ENCODE results near the gene TIMP2. TPM values are rescaled to one million over a fixed set of nuclear protein-coding genes. Genes with fewer than 3 reads are reported as not detected.

TIMP2 gene
- total and polyA plus RNA-seq, 2 experiments from 2014 or later, result 20.9 to 63.3 TPM

GRCh38 chr17:78864117-78864516, 61.1 kb downstream of the TIMP2 start:
- no peaks in the 10 kb centered on the region for H3K36me3 ChIP-seq (replicated peaks; ENCODE audit: insufficient read depth, low read depth)
- H3K4me3 ChIP-seq, result no peak overlapping the region
- H3K9me3 ChIP-seq (ENCODE audit: low read depth), result no peaks in the 10 kb centered on the region
- TF ChIP-seq CTCF (IDR thresholded peaks at IDR 0.05; ENCODE audit: poor library complexity) (no peak), EZH2 (IDR thresholded peaks at IDR 0.05; ENCODE audit: borderline replicate concordance) (no peak), EZH2phosphoT487 (IDR thresholded peaks at IDR 0.05; ENCODE audit: low read depth, severe bottlenecking, unreplicated experiment) (no peak)
- no peak overlapping the region for H3K27ac ChIP-seq
- 91% methylated on average over 1 of the region's 1 CpG for WGBS (ENCODE audit: low lambda C conversion rate, missing lambda C conversion rate)
- H3K27me3 ChIP-seq, result no peaks in the 10 kb centered on the region
- H4K20me1 ChIP-seq (ENCODE audit: insufficient read depth, poor library complexity, severe bottlenecking), result no peaks in the 10 kb centered on the region
- no peak overlapping the region for H2AFZ ChIP-seq
- H3K4me2 ChIP-seq, result no peak overlapping the region
- no peak for DNase-seq (ENCODE audit: low spot score)
- H3K9me2 ChIP-seq (replicated peaks; ENCODE audit: insufficient read depth), result no peaks in the 10 kb centered on the region
- H3K79me2 ChIP-seq, result no peaks in the 10 kb centered on the region
- H3K4me1 ChIP-seq (ENCODE audit: insufficient read depth), result no peaks in the 10 kb centered on the region

DNA sequence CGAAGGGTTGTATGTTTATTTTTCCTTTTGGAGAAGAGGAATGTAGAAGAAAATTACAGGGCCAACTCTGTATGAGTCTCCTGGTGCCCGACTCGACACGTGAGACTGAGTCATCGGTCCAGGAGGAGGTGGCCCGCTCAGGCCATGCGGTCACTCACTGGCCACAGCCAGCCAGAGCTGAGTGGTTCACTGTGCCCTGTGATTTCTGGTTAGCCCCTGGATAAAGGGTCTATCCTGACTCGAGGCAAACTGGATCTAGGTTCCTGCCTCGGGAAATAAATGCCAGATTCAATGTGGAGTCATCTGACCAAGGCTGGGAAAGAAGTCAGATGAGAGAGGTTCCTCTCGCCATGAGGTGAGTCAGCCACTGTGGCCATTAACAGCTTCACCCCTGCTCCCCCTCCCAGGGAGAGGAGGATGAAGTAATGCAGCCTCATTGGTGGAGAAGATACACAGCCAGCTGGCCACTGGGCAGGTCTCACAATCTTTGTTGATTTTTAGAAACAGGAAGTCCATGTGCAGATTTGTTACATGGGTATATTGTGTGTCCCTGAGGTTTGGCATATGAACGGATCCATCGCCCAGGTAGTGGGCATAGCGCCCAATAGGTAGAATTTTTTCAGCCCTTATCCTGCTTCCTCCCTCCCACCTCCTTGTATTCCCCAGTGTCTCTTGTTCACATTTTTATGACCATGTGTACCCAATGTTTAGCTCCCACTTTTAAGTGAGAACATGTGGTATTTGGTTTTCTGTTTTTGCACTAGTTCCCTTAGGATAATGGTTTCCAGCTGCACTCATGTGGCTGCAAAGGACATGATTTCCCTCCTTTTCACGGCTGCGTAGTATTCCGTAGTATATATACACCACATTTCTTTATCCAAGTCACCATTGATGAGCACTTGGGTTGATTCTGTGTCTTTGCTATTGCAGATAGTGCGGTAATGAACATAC, 62.8 kb downstream of the TIMP2 start:
- Histone ChIP-seq H3K36me3 (replicated peaks; ENCODE audit: insufficient read depth, low read depth) (no peaks in the 10 kb centered on the region), H3K9me3 (ENCODE audit: low read depth) (no peaks in the 10 kb centered on the region), H3K4me3 (no peak overlapping the region), H3K4me2 (no peak overlapping the region), H3K4me1 (ENCODE audit: insufficient read depth) (no peaks in the 10 kb centered on the region), H3K79me2 (no peaks in the 10 kb centered on the region), H3K27ac (peak overlapping the region; percentile 77), H4K20me1 (ENCODE audit: insufficient read depth, poor library complexity, severe bottlenecking) (no peaks in the 10 kb centered on the region), H3K9me2 (replicated peaks; ENCODE audit: insufficient read depth) (no peaks in the 10 kb centered on the region), H3K27me3 (no peaks in the 10 kb centered on the region), H2AFZ (no peak overlapping the region)
- WGBS (ENCODE audit: low lambda C conversion rate, missing lambda C conversion rate), result 90% methylated on average over 17 of the region's 17 CpGs
- peak; percentile 68 for DNase-seq (ENCODE audit: low spot score)
- TF ChIP-seq EZH2phosphoT487 (IDR thresholded peaks at IDR 0.05; ENCODE audit: low read depth, severe bottlenecking, unreplicated experiment), result no peak
- no peak for TF ChIP-seq CTCF (IDR thresholded peaks at IDR 0.05; ENCODE audit: poor library complexity)
- TF ChIP-seq EZH2 (IDR thresholded peaks at IDR 0.05; ENCODE audit: borderline replicate concordance), result no peak

- no peak for TF ChIP-seq CTCF (IDR thresholded peaks at IDR 0.05; ENCODE audit: poor library complexity)
- no peak for TF ChIP-seq EZH2 (IDR thresholded peaks at IDR 0.05; ENCODE audit: borderline replicate concordance)
- no peak for TF ChIP-seq EZH2phosphoT487 (IDR thresholded peaks at IDR 0.05; ENCODE audit: low read depth, severe bottlenecking, unreplicated experiment)
- H3K27ac ChIP-seq, result no peak overlapping the region
- H3K4me1 ChIP-seq (ENCODE audit: insufficient read depth), result no peaks in the 10 kb centered on the region
- no peaks in the 10 kb centered on the region for H3K79me2 ChIP-seq
- no peak overlapping the region for H3K4me3 ChIP-seq
- DNase-seq (ENCODE audit: low spot score), result no peak
- H3K36me3 ChIP-seq (replicated peaks; ENCODE audit: insufficient read depth, low read depth), result no peaks in the 10 kb centered on the region
- no peaks in the 10 kb centered on the region for H3K9me3 ChIP-seq (ENCODE audit: low read depth)
- no peaks in the 10 kb centered on the region for H3K9me2 ChIP-seq (replicated peaks; ENCODE audit: insufficient read depth)
- no peak overlapping the region for H2AFZ ChIP-seq
- 93% methylated on average over 4 of the region's 4 CpGs for WGBS (ENCODE audit: low lambda C conversion rate, missing lambda C conversion rate)
- no peaks in the 10 kb centered on the region for H3K27me3 ChIP-seq
- H4K20me1 ChIP-seq (ENCODE audit: insufficient read depth, poor library complexity, severe bottlenecking), result no peaks in the 10 kb centered on the region
- no peak overlapping the region for H3K4me2 ChIP-seq
Measured at GRCh38 chr17:78861229-78861628, 64.0 kb downstream of the TIMP2 start.
